ENCODE data around the gene GLG1.

GLG1 gene

DNA sequence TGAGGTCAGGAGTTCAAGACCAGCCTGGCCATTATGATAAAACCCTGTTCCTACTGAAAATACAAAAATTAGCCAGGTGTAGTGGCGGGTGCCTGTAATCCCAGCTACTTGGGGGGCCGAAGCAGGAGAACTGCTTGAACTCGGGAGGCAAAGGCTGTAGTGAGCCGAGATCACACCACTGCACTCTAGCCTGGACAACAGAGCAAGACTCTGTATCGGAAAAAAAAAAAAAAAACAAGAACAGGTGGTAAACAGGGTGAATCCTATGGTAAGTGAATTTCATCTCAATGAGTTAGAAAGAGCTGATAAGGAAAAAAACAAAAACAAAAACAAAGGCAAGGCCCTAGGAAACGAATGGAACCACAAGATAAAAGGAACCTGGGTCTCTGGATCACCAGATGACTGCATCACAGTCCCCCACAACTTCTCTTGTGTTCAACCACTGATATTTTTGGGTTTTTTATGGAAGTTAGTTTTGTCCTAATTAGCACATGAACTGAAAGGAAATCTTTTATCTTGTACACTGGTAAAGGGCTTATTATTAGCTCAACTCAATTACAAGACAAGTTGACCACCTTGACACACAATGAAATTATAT is 21.0 kb downstream of the GLG1 start:
- H3K79me2 ChIP-seq (ENCODE audit: control insufficient read depth, low read length) = peaks cover 83% of the 10 kb centered on the region
- no peak overlapping the region for H3K27ac ChIP-seq (ENCODE audit: low read depth, low read length)
- no peak for TF ChIP-seq EZH2phosphoT487 (IDR thresholded peaks at IDR 0.05; ENCODE audit: borderline replicate concordance, low read length)
- TF ChIP-seq, protein P1, sequence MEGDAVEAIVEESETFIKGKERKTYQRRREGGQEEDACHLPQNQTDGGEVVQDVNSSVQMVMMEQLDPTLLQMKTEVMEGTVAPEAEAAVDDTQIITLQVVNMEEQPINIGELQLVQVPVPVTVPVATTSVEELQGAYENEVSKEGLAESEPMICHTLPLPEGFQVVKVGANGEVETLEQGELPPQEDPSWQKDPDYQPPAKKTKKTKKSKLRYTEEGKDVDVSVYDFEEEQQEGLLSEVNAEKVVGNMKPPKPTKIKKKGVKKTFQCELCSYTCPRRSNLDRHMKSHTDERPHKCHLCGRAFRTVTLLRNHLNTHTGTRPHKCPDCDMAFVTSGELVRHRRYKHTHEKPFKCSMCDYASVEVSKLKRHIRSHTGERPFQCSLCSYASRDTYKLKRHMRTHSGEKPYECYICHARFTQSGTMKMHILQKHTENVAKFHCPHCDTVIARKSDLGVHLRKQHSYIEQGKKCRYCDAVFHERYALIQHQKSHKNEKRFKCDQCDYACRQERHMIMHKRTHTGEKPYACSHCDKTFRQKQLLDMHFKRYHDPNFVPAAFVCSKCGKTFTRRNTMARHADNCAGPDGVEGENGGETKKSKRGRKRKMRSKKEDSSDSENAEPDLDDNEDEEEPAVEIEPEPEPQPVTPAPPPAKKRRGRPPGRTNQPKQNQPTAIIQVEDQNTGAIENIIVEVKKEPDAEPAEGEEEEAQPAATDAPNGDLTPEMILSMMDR (IDR thresholded peaks at IDR 0.05; ENCODE audit: low read depth, low read length, poor library complexity, severe bottlenecking) = no peak
- peaks cover 14% of the 10 kb centered on the region for H4K20me1 ChIP-seq (ENCODE audit: control insufficient read depth, insufficient read depth, low read depth, low read length)
- no peak overlapping the region for H3K4me3 ChIP-seq (ENCODE audit: low read length)
- no peaks in the 10 kb centered on the region for H3F3A ChIP-seq (ENCODE audit: control insufficient read depth, insufficient read depth)
- H3K27me3 ChIP-seq (ENCODE audit: control insufficient read depth, low read length) = no peaks in the 10 kb centered on the region
- H3K4me1 ChIP-seq (ENCODE audit: control insufficient read depth, low read length) = peaks cover 6% of the 10 kb centered on the region
- no peak overlapping the region for H3K4me2 ChIP-seq (ENCODE audit: low read length)
- H3K9me2 ChIP-seq (replicated peaks; ENCODE audit: control insufficient read depth, low read length) = no peaks in the 10 kb centered on the region
- no peaks in the 10 kb centered on the region for H3K9me3 ChIP-seq (ENCODE audit: control insufficient read depth, insufficient read depth, low read length)
- 0 out of 2 replicates have a peak, but pooled peaks cover 3% of the 10 kb centered on the region for H3K36me3 ChIP-seq (ENCODE audit: control insufficient read depth, low read length)

DNA sequence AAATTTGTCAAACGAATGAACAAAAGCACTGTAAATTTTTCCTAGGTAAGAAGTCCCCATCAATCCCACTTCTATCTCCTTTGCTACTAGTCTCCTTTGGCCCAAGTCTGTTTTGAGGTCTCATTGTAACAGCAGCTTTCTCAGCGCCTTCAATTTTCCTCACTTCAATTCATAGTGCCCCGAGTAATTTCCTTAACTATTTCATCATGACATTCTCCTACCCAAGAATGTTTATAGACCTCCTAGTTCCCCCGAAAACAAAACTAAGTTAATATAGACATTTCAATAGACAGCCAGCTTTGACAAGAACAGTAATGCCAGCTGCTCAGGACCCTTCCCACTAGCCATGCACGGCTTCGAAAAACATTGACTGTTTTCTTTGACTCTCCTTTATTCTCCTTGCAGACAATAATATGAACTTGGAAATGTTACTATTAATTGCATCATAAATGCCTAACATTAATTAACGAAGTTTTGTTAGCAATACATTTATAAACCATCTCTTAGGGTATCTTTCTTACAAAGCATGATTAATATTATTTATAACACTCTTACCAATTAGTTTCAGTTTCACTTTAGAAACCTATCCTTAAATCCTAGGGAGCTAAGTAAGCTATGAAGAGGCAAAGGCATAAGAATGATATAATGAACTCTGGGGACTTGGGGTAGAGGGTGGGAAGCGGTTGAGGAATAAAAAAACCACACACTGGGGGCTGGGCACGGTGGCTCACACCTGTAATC is 22.8 kb downstream of the GLG1 start:
- peaks cover 11% of the 10 kb centered on the region; the same call in 1 of the 2 replicates for H4K20me1 ChIP-seq (ENCODE audit: control insufficient read depth, insufficient read depth, low read depth, low read length)
- TF ChIP-seq, protein P1 (IDR thresholded peaks at IDR 0.05; ENCODE audit: low read depth, low read length, poor library complexity, severe bottlenecking) = no peak
- TF ChIP-seq EZH2phosphoT487 (IDR thresholded peaks at IDR 0.05; ENCODE audit: borderline replicate concordance, low read length) = no peak

DNA sequence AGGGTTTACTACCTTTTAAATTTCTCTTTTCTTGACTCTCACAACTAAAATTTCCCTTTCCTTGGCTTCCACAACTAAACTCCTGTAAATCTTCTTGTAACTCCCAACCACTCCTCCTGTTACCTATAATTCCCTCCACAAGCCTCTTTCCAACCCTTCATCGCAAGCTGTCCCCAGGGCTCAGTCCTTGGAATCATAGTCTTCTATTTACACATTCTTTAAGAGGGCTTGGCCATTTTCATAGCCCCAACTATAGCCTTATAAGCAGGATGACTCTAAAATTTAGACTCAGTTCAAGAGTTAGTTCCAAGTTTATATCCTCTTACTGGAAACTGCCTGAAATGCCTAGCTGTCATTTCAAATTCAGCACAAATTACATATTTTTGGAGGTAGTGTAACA is 23.9 kb downstream of the GLG1 start:
- H3K4me2 ChIP-seq (ENCODE audit: low read length) = no peak overlapping the region
- H3K36me3 ChIP-seq (ENCODE audit: control insufficient read depth, low read length) = no peaks in the 10 kb centered on the region
- H3K27ac ChIP-seq (ENCODE audit: low read depth, low read length) = no peak overlapping the region
- H3K27me3 ChIP-seq (ENCODE audit: control insufficient read depth, low read length) = no peaks in the 10 kb centered on the region
- H3K9me2 ChIP-seq (replicated peaks; ENCODE audit: control insufficient read depth, low read length) = no peaks in the 10 kb centered on the region
- H3K4me3 ChIP-seq (ENCODE audit: low read length) = no peak overlapping the region
- H3K9me3 ChIP-seq (ENCODE audit: control insufficient read depth, insufficient read depth, low read length) = no peaks in the 10 kb centered on the region
- H4K20me1 ChIP-seq (ENCODE audit: control insufficient read depth, insufficient read depth, low read depth, low read length) = peaks cover 11% of the 10 kb centered on the region; the same call in 1 of the 2 replicates
- TF ChIP-seq, protein P1 (IDR thresholded peaks at IDR 0.05; ENCODE audit: low read depth, low read length, poor library complexity, severe bottlenecking) = no peak
- TF ChIP-seq EZH2phosphoT487 (IDR thresholded peaks at IDR 0.05; ENCODE audit: borderline replicate concordance, low read length) = no peak
- no peaks in the 10 kb centered on the region for H3F3A ChIP-seq (ENCODE audit: control insufficient read depth, insufficient read depth)
- no peaks in the 10 kb centered on the region for H3K4me1 ChIP-seq (ENCODE audit: control insufficient read depth, low read length)
- H3K79me2 ChIP-seq (ENCODE audit: control insufficient read depth, low read length) = peaks cover 93% of the 10 kb centered on the region

More for the DNA sequence above, 22.8 kb downstream of the GLG1 start:
- Histone ChIP-seq H3K79me2 (ENCODE audit: control insufficient read depth, low read length) (peaks cover 93% of the 10 kb centered on the region), H3F3A (ENCODE audit: control insufficient read depth, insufficient read depth) (no peaks in the 10 kb centered on the region), H3K9me3 (ENCODE audit: control insufficient read depth, insufficient read depth, low read length) (no peaks in the 10 kb centered on the region), H3K4me1 (ENCODE audit: control insufficient read depth, low read length) (no peaks in the 10 kb centered on the region), H3K4me2 (ENCODE audit: low read length) (no peak overlapping the region), H3K4me3 (ENCODE audit: low read length) (no peak overlapping the region), H3K27me3 (ENCODE audit: control insufficient read depth, low read length) (no peaks in the 10 kb centered on the region), H3K27ac (ENCODE audit: low read depth, low read length) (no peak overlapping the region), H3K9me2 (replicated peaks; ENCODE audit: control insufficient read depth, low read length) (no peaks in the 10 kb centered on the region), H3K36me3 (ENCODE audit: control insufficient read depth, low read length) (no peaks in the 10 kb centered on the region)

Data from DOHH2 (cell line).